Measurements from ENCODE around the gene TMOD1.

TMOD1 gene

DNA sequence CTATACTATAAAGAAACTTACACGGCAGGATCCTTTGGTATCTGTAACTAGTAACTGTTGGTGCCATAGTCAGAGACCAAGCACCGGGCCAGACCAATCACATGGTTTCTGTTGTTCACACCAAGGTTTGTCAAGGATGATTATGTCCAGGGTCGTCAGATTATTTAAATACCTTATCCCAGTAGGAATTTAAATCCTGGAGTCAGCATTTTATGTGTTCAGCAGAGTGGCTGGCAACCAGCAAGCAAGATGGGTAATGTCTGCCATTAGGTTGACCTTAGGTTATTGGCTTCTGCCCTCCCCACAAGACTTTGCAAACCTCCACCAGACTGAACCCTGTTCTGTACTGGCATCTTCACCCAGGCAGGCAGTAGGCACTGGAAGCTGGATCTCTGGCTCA, 39.3 kb upstream of the TMOD1 start:
- no peak overlapping the region for H3K4me2 ChIP-seq (ENCODE audit: low read length)
- H3K36me3 ChIP-seq (ENCODE audit: insufficient read depth, low read length) = no peaks in the 10 kb centered on the region
- no peaks in the 10 kb centered on the region for H3K9me2 ChIP-seq (ENCODE audit: low read depth, low read length)
- H3K4me1 ChIP-seq (ENCODE audit: insufficient read depth, low read length, severe bottlenecking) = no peaks in the 10 kb centered on the region
- H3K9ac ChIP-seq (ENCODE audit: low read length) = no peak overlapping the region
- no peak overlapping the region for H3K27ac ChIP-seq (ENCODE audit: low read depth, low read length, poor library complexity, severe bottlenecking)
- H3K9me3 ChIP-seq (ENCODE audit: low read length) = no peaks in the 10 kb centered on the region
- no peaks in the 10 kb centered on the region for H4K20me1 ChIP-seq (ENCODE audit: insufficient read depth, low read length)
- no peaks in the 10 kb centered on the region for H3K27me3 ChIP-seq (ENCODE audit: insufficient read depth, low read length)
- H3F3A ChIP-seq (ENCODE audit: insufficient read depth, low read length) = no peaks in the 10 kb centered on the region
- TF ChIP-seq EZH2 (IDR thresholded peaks at IDR 0.05; ENCODE audit: borderline replicate concordance, low read length) (no peak), CTCF (IDR thresholded peaks at IDR 0.05; ENCODE audit: low read length) (no peak)
- no peak overlapping the region for H2AFZ ChIP-seq (ENCODE audit: low read length)
- no peaks in the 10 kb centered on the region for H3K79me2 ChIP-seq (ENCODE audit: insufficient read depth, low read length)
- no peak overlapping the region for H3K4me3 ChIP-seq (ENCODE audit: low read depth, low read length, poor library complexity, severe bottlenecking)

- Histone ChIP-seq H3K27me3 (ENCODE audit: insufficient read depth, low read length) (no peaks in the 10 kb centered on the region), H3K4me1 (ENCODE audit: insufficient read depth, low read length, severe bottlenecking) (no peaks in the 10 kb centered on the region), H3K79me2 (ENCODE audit: insufficient read depth, low read length) (no peaks in the 10 kb centered on the region), H4K20me1 (ENCODE audit: insufficient read depth, low read length) (no peaks in the 10 kb centered on the region), H3K9ac (ENCODE audit: low read length) (no peak overlapping the region), H3K4me2 (ENCODE audit: low read length) (no peak overlapping the region), H3K4me3 (ENCODE audit: low read depth, low read length, poor library complexity, severe bottlenecking) (no peak overlapping the region), H3K9me3 (ENCODE audit: low read length) (no peaks in the 10 kb centered on the region), H3K27ac (ENCODE audit: low read depth, low read length, poor library complexity, severe bottlenecking) (no peak overlapping the region), H3F3A (ENCODE audit: insufficient read depth, low read length) (no peaks in the 10 kb centered on the region), H2AFZ (ENCODE audit: low read length) (no peak overlapping the region), H3K9me2 (ENCODE audit: low read depth, low read length) (no peaks in the 10 kb centered on the region), H3K36me3 (ENCODE audit: insufficient read depth, low read length) (no peaks in the 10 kb centered on the region)
- no peak for TF ChIP-seq CTCF (IDR thresholded peaks at IDR 0.05; ENCODE audit: low read length)
- no peak for TF ChIP-seq EZH2 (IDR thresholded peaks at IDR 0.05; ENCODE audit: borderline replicate concordance, low read length)
These were observed 38.6 kb upstream of the TMOD1 start for GRCh38 chr9:97462914-97463313.

DNA sequence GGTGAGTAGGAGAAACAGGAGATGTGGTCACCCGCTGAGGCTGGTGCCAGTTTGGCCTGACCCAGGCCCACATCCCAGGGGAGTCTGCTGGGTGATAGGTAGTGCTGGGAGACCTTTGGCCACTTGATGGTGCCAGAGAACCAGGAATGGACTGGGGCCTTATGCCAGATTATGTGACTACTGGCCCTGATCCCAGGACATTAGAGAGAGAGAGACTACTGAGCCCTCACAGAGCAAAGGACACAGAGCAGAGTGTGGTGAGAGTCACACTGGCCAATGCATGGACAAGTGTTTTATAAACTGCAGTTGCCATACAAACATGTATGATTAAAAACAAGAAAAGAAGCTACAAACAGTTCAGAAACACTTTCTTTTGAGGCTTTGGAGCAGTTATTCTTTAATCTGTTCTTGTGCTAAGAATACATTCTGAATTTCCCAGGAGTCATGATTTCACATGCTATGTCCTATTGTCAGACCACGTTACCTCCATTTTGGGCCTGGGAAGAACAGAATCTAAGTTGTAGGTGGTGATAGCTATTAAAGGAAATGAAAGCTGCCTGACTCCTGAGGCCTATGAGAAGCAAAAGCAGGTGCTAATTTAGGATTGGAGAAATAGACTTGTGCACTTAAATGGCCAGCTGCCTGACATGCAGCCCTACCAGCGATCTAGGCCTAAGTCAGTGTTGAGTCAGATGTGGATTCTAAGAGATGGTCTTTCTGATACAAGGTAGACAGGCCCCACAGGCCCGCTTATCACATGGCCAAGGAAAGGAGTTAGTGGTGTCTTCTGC, 32.6 kb upstream of the TMOD1 start:
- no peaks in the 10 kb centered on the region for H3K9me3 ChIP-seq (ENCODE audit: low read length)
- no peaks in the 10 kb centered on the region; the same call in 1 of the 2 replicates for H4K20me1 ChIP-seq (ENCODE audit: insufficient read depth, low read length)
- H3F3A ChIP-seq (ENCODE audit: insufficient read depth, low read length) = no peaks in the 10 kb centered on the region
- H3K9me2 ChIP-seq (ENCODE audit: low read depth, low read length) = no peaks in the 10 kb centered on the region
- TF ChIP-seq EZH2 (IDR thresholded peaks at IDR 0.05; ENCODE audit: borderline replicate concordance, low read length) (no peak), CTCF (IDR thresholded peaks at IDR 0.05; ENCODE audit: low read length) (peak; percentile 80)
- no peaks in the 10 kb centered on the region for H3K36me3 ChIP-seq (ENCODE audit: insufficient read depth, low read length)
- H3K27ac ChIP-seq (ENCODE audit: low read depth, low read length, poor library complexity, severe bottlenecking) = no peak overlapping the region
- H3K9ac ChIP-seq (ENCODE audit: low read length) = no peak overlapping the region
- H2AFZ ChIP-seq (ENCODE audit: low read length) = no peak overlapping the region
- H3K4me2 ChIP-seq (ENCODE audit: low read length) = no peak overlapping the region
- no peaks in the 10 kb centered on the region for H3K79me2 ChIP-seq (ENCODE audit: insufficient read depth, low read length)
- H3K27me3 ChIP-seq (ENCODE audit: insufficient read depth, low read length) = no peaks in the 10 kb centered on the region
- no peak overlapping the region for H3K4me3 ChIP-seq (ENCODE audit: low read depth, low read length, poor library complexity, severe bottlenecking)
- H3K4me1 ChIP-seq (ENCODE audit: insufficient read depth, low read length, severe bottlenecking) = no peaks in the 10 kb centered on the region
